NCI-H2196 treated with DMSO at 0.1 percent for 48 hours (cell line): ENCODE data around the gene SBF1.
"Not testable (repeated sequence)": the region's sequence is repeated elsewhere in the genome, so short reads cannot be mapped to it uniquely, and the experiment has no call there.

Source experiments
- DNase-seq: peaks from one replicate; lab custom pipeline; 2025; ENCODE audit not compliant: unreplicated experiment; lab: John Stamatoyannopoulos, UW

The SBF1 gene

DNA sequence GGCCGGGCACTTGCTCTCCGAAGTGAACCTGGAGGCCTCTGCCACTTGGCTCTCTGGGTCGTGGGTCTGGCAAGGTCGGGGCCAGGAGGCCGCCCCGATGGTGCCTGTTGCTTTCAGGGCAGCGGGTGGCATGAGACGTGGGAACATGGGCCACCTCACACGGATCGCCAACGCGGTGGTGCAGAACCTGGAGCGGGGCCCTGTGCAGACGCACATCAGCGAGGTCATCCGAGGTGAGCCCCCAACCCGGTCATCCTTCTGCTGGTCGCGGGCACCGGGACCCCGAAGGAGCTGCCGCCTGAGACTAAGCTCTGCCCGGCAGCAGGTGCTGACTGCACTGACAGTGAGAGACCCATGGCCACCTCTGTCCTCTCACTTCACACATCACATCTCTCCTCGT, 40.0 kb downstream of the SBF1 start:
- no peak for DNase-seq

DNA sequence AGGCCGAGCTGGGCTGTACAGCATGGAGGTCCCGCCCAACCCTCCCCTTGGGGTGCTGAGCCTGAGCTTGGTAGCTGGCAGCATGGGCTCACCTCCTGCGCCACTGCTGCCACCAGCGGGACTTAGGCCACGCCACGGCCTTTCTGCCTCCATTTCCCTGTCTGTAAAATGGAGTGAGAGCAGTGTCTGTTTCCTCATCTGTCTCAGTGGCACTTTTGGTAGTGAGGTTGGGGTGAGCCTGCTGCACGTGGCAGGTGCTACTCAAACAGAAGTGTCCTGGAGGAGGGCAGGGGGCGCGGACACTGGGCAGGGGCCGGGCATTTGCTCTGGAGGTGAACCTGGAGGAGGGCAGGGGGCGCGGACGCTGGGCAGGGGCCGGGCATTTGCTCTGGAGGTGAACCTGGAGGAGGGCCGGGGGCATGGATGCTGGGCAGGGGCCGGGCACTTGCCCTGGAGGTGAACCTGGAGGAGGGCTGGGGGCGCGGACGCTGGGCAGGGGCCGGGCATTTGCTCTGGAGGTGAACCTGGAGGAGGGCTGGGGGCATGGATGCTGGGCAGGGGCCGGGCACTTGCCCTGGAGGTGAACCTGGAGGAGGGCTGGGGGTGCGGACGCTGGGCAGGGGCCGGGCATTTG, 41.8 kb downstream of the SBF1 start:
- not testable (repeated sequence) for DNase-seq

DNA sequence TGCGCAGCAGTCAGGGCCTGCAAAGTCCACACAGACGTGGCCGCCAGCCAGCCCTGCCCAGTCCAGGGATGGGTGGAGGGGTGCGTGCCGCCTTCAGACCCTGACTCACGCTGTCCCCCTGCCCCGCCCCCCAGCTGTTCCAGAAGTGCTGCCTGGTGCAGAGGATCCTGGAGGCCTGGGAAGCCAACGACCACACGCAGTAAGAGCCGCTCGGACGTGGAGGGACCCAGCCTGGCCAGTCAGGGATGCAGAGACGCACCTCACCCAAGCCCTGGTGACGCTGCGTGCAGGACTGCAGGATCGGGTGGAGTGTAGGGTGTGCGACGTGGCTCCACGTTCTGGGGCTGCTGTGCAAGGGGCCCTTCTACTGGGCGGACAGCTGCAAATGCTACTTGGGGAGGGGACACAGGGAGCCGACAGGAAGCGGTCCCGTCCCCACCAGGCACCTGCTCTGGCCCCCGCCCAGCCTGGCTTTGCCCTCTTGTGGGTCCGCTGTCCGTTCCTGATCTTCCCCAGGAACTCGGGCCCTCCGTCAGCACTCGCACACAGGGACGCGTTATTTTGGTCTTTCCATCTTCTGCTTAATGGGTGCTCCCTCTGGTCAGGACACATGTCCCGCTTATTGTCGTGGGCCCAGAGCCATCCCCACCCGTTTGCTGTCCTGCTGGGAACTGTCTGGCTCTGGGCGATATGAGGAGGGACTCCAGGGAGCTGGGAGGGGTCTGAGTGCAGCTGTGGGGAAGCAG, 42.5 kb downstream of the SBF1 start:
- DNase-seq = no peak

DNA sequence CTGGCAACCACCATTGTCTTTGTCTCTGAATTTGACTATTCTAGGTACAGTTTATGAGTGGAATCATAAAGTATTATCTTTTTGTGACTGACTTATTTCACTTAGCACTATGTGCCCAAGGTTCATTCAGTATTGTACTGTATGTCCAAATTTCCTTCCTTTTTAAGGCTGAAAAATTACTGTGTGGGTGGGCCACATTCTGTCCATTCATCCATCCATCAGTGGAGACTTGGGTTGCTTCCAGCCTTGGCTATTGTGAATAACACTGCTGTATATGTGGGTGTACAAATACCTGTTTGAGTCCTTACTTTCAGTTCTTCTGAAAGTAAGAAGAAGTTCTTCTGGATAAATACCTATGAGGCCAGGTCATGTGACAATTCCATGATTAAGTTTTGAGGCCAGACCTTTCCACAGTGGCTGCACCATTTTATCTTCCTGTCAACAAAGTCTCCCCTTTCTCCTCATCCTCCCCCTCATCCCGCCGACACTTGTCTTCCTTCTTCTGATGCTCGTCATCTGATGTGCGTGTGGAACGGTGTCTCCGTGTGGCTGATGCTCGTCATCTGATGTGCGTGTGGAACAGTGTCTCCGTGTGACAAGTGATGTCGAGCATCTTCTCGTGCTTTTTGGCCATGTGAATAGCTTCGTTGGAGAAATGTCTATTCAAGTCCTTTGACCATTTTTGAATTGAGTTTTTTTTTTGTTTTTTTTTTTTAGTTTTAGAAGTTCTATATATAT, 49.5 kb downstream of the SBF1 start:
- DNase-seq = no peak

DNA sequence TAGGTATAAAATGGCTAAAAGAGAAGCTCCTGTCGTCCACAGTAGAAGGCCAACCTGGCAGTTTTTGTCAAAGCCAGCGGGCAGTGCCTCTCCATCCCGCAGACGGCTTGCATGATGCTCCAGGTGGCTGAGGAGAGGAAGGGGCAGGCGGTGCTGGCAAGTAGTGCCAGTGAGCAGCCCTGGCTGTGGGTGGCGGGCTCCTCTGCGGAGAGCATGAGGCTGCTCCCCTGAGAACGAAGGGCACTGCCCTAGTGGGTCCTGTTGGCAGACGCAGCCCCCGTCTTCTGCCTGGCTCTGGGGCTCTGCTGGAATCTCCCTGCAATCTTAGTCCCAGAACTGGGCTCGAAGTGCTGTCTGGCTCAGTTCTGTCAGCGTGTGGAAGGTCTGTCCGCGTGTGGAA, 50.9 kb downstream of the SBF1 start:
- DNase-seq = no peak

DNA sequence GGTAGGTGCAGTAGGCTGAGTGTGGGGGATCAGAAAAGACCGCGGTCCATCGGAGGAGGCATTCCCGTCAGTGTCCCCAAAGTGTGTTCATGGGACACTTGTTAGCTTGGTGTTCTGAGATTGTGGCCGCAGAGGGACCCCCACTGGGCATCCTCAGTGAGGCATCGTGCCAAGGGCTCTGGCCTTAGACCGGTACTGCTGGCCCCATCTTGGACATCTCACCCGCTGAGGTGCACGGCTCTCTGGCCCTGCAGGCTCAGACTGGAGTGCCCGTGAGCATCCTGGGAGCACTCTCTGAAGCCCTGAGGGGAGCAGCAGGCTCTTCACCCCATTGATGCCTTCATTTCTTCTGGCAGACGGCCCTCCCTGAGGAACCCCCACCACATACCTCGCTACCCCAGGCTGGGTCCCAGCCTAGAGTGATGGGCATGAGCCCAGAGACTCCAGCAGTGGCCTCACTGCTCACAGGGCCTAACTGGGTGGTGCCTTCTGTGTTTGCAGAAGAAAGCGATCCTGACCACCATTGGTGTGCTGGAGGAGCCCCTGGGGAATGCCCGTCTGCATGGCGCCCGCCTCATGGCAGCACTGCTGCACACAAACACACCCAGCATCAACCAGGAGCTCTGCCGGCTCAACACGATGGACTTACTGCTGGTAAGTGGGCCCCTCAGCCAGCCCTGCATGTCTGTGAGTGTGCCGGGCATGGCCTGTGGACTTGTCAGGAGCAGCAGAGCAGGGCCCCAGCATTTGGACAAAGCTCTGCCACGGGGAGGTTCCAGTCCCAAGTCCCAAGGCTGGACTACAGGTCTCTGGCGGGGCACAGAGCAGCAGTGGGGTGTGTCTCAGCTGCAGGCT, 51.6 kb downstream of the SBF1 start:
- DNase-seq = no peak

DNA sequence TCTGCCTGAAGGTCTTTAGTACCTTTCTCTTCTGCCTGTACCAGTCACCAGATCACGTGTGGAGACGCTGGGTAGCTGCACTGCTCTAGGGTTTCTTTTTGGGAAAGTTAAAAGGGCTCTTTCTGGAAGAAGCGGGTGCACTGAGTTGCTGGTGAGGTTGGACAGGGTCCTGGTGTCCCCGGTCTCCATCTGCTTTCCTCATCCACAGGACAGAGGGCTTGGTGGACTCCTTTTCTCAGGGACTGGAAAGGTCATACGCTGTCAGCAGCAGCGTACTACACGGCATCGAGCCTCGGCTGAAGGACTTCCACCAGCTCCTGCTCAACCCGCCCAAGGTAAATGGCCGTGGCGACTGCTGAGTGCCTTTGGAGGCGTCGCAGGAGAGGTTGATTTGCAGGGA, 52.8 kb downstream of the SBF1 start:
- DNase-seq = no peak

DNA sequence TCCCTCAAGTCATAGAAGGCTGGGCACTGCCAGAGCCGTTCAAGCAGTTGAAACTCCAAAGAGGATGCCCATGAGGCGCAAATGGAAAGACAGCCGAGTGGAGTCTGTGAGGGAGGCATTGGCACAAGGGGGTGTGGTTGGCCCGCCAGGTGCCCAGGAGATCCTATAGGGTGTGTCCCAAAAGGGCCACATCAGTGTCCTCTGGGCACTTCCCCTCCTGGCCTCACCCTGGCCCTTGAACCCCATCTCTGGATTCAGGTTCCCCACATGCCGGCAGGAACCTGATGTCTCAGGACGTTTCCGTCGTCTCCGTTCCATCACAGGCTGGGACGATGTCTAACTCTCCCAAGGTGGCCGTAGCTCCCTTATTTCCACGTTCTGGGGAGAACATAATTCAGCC, 54.3 kb downstream of the SBF1 start:
- DNase-seq = no peak

DNA sequence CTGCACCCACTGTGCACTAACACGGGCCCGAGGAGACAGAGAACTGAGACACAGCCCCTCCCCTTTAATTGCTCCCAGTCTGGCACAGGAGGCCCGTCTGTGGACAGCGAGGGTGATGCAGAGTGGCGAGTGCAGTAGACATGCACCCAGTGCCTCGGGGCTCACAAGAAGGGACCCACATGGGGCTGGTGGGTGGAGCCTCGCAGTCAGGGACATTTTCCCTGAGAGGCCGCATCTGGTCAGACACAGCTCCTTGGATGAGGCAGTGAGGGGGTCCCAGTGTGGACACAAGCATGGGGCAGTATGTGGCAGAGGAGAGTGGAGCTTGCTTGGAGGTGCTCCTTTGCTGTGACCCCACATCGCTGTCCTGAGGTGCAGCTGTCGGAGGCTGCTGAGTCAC, 54.8 kb downstream of the SBF1 start:
- no peak for DNase-seq

DNA sequence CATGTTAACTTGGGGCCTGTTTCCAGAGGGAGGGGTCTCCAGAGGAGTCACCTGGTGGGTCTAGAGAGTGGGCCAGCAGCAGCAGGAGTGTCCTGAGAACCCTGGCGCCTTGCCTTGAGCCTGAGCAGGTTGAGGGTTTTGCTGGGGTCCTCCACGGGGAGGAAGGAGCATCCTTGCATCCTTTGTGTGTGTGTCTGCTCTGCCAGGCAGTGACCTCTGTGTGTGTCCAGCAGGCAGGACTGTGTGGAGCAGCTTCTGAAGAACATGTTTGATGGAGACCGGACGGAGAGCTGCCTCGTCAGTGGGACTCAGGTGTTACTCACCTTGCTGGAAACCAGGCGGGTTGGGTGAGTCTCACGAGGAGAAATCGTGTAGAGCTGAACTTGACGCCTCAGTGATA, 55.7 kb downstream of the SBF1 start:
- DNase-seq = no peak

DNA sequence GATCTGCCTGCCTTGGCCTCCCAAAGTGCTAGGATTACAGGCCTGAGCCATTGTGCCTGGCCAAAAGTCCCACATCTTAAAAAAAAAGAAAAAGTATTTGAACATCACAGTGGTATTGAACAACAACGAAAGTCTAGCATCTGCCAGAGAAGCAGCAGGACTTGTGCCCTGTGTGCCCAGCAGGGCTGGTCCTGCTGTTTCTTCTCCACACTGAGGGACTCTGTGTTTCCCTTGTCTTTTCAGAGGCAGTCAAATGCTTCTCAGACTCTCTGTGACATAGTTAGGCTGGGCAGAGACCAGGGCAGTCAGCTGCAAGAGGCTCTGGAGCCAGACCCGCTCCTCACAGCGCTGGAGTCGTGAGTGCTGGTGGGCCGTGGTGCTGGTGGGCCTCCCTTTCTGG, 56.2 kb downstream of the SBF1 start:
- DNase-seq = no peak

DNA sequence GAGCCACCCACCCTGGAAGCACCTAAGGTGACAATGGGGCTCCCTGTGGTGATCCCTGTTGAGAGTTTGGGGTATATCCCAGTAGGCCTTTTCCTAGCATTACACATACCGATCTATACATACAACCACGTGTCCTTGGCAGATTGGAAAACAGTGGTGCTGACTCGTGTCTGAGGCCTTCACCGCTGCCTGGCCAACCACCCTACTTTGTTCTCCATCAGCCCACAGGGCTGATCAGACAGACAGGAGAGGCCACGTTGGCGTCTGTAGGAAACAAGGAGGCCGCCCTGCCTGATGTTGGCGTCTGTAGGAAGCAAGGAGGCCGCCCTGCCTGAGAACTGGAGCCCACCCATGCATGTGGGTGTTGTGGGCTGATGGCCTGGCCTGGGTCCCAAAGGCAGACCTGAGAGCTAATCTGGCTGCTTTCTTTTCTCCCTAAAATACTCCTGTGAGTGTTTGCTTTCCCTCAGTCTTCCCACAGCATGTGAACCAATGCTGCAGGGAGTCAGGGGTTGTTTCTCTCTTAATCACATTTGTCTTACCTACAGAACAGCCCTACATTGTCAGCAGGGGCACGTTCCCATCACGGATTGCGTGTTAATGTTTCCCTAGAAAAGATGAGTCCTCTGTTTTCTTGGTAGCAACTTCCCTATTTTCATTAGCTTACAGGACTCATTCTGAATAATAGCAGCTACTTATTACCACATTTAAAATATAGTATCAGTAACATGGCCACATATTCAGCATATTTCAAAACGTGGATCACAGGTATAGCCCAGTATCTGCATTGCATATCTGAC, 57.2 kb downstream of the SBF1 start:
- no peak for DNase-seq

DNA sequence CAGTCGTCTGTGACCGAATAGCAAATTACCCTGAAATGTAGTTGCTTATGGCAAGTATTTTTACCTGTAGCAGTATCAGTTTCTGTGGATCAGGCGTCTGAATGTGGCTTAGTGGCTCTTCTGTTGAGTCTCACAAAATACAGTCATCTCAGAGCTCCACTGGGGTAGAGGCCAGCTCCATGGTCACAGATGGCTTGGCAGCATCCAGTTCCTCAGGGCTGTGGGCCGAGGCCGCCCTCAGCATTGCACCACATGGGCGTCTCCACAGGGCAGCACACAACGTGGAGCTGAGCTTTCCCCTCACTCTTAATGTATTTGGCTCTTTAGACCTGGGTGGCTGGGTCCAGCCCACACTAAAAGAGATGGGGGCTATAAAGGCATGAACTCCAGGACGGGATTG, 57.8 kb downstream of the SBF1 start:
- DNase-seq = no peak

DNA sequence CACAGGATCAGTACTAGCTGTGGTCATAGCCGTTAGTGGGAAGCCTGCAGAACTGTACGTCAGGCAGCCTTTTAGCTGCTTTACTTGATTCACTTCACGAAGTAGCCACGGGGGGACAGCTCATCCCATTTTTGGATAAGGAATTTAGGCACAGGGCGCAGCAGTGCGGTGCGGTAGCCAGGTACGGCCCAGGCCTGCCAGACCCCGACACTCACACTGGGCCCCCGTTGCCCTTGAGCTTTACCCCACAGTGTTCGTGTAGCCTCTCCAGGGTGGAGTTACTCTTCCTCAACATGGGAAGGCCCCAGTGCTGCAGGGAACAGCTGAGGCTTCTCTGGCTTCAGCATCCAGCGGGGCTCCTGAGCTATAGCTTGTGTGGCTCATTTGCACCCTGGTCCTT, 59.4 kb downstream of the SBF1 start:
- DNase-seq = no peak

DNA sequence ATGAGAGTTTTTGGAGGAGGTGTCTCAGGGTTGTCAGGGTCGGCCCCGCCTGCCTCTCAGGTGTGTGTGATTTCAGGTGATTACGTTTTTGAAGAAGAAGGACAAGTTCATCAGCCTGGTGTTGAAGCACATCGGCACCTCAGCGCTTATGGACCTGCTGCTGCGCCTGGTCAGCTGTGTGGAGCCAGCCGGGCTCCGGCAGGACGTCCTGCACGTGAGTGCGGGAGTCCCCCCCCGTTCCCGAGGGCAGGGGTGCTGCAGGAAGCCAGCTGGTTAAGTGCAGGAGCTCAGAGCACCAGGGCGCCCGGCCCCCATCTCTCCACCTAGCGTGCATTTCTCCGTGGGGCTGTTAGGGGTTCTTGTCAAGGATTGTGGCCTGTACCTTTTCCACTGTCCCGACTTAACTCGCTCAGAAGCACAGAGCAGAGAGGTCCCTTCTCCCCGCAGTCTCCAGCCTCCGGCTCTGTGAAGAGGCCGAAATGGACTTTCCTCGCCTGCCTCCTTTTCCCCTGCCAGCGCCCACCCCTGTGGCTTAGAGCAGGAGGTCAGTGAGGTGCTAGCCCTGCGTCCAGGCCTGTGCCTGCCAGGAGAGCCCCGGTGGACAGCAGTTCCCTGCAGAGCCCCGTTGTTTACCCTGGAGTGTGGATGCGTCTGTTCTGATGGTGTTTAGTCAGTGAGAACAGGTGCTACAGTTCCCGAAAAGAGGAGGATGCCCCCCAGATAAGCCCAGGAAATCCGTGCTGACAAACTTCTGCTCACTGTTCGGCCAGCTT, 60.2 kb downstream of the SBF1 start:
- no peak for DNase-seq

DNA sequence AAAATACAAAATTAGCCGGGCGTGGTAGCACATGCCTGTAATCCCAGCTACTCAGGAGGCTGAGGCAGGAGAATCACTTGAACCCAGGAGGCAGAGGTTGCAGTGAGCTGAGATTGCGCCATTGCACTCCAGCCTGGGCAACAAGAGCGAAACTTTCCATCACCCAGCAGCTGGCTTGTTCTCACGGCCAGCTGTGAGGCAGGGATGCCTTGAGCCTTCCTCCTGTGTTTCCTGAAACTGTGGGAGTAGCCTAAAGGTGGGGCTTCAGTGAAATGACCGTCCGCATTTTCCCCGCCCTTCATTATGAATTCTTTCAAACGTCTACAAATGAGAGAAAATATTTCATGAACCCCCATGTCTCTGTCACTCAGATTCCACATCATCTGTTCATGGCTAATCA, 65.9 kb downstream of the SBF1 start:
- not testable (repeated sequence) for DNase-seq

DNA sequence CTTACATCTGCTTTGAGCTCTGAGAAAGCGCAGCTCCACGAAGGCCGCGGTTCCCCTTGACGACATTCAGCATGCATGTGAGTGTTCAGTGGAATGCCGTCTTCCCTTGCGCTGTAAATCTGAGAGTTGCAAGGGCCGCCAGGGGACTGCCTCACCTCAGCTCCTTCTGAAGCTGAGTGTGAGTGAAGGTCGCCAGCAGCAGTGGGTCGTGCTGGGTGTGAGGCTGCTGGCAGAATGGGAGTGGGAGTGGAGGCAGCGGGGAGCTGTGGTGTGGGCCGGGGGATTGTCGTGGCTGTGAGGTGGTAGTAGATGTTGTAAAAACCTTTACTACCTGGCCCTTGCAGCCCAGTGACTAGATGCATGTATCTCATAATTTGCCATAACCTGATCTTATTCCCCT, 66.5 kb downstream of the SBF1 start:
- no peak for DNase-seq

DNA sequence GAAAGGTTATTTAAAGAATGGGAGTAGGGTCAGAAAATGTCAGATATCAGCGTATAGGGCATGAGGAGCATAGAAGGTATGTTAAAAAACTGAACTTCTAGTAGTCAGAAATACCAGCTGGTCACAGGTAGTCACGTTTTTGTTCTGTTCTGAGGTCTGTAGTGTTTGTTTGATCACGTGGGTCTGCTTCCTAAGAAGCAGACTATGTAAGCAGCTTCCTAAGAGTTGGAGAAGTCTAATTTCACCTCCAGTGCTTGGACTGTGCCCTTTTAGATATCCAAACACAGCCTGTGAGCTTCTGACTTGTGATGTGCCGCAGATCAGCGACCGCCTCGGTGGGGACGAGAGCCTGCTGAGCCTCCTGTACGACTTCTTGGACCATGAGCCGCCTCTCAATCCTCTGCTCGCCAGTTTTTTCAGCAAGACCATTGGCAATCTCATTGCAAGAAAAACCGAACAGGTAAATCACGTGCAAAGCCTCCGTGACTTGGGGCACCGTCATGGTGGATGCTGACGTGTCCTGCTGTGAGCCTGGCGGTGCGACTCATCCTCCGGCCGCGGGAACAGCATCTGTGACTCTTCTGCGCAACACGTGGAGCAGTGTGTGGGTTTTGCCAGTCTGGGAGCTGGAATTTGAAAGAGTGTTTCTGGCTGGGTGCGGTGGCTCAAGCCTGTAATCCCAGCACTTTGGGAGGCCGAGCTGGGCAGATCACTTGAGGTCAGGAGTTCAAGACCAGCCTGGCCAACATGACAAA, 68.2 kb downstream of the SBF1 start:
- DNase-seq = no peak

DNA sequence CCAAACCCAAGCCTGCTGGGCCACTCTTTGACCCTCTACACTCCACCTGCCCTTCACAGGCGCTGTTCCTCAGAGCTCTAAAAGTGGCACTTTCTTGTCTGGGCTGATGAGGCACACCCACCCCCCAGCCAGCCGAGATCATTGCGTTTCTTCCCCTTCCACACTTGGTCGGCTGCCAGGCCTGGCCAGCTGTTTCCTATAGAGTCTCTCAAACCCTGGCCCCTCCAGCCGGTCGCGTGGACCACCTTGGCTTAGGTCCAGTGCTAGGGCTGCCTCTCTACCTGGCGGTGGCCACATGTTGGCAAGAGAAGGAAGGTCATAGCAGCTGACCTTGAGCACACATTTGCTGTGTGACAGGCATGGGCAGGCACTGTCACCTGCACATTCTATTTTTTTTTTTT, 71.1 kb downstream of the SBF1 start:
- DNase-seq = no peak
